ENCODE results near the gene RTP4. TPM values are rescaled to one million over a fixed set of nuclear protein-coding genes. Genes with fewer than 3 reads are reported as not detected.
A peak's percentile ranks its signal among the peaks of the same experiment; 100 is the strongest.

RTP4 gene
- total and polyA plus RNA-seq, 2 donors (not counting 1 experiment from before 2014, with no cell fraction given): 1.0 to 3.5 TPM

DNA sequence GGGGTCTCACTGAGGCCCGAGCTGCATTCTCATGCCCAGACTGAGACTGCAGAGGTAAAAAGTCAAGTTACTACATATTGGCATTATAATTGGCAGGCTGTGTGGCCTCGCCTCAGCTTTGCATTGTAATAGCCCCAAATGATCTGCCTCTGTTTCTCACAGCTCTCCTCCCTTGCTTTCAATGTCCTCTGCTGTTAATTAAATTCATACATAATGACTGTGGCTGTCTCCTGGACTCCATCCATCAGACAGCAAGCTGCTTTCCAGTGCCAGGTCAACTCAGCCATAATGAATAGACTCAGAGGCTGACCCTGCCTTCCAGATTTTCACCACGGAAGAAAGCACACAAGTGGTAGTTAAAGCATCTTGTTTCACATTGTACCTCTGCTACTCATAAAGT is 7.6 kb upstream of the RTP4 start:
- peak in 1 of 2 donors; percentile 17 for DNase-seq (ENCODE audit: low read depth in 2 of 2)
- H2AFZ ChIP-seq (ENCODE audit: low read length): no peak overlapping the region

GRCh38 chr3:187361835-187362234 is 6.3 kb upstream of the RTP4 start:
- Histone ChIP-seq H3K36me3 (ENCODE audit: control insufficient read depth, insufficient read depth, low read length) (no peaks in the 10 kb centered on the region), H2AFZ (ENCODE audit: low read length) (no peak overlapping the region), H3K4me2 (ENCODE audit: extremely low read depth, insufficient read depth, low read length) (no peak overlapping the region), H3K4me1 (ENCODE audit: control insufficient read depth, extremely low read depth, insufficient read depth, low read length) (no peaks in the 10 kb centered on the region), H3K4me3 (replicated peaks in 1 of 4; ENCODE audit: control extremely low read depth in 1 of 4, insufficient read depth in 1 of 4, low read depth in 3 of 4, low read length in 4 of 4) (no peak overlapping the region), H3K9me3 (ENCODE audit: control insufficient read depth, insufficient read depth, low read depth, low read length) (no peaks in the 10 kb centered on the region), H3K9ac (ENCODE audit: insufficient read depth, low read length) (no peak overlapping the region), H3K27me3 (ENCODE audit: control insufficient read depth, insufficient read depth, low read length) (peaks cover 2% of the 10 kb centered on the region), H3K79me2 (ENCODE audit: control insufficient read depth, insufficient read depth, low read length) (no peaks in the 10 kb centered on the region), H3K27ac (ENCODE audit: insufficient read depth, low read length) (no peak overlapping the region), H4K20me1 (ENCODE audit: control insufficient read depth, extremely low read depth, insufficient read depth, low read length) (no peaks in the 10 kb centered on the region)
- DNase-seq (ENCODE audit: low read depth in 2 of 2): no peak
- TF ChIP-seq CTCF (conservative IDR thresholded peaks at IDR 0.05 in 1 of 2, IDR thresholded peaks at IDR 0.05 in 1 of 2; ENCODE audit: low read depth in 1 of 2, low read length in 2 of 2) (no peak), EZH2 (IDR thresholded peaks at IDR 0.05; ENCODE audit: low read length, missing control alignments) (no peak)

More for the DNA sequence above, 7.6 kb upstream of the RTP4 start:
- Histone ChIP-seq H3K9me3 (ENCODE audit: control insufficient read depth, insufficient read depth, low read depth, low read length) (no peaks in the 10 kb centered on the region), H3K79me2 (ENCODE audit: control insufficient read depth, insufficient read depth, low read length) (no peaks in the 10 kb centered on the region), H3K4me3 (replicated peaks in 1 of 4; ENCODE audit: control extremely low read depth in 1 of 4, insufficient read depth in 1 of 4, low read depth in 3 of 4, low read length in 4 of 4) (no peak overlapping the region), H3K9ac (ENCODE audit: insufficient read depth, low read length) (no peak overlapping the region), H4K20me1 (ENCODE audit: control insufficient read depth, extremely low read depth, insufficient read depth, low read length) (no peaks in the 10 kb centered on the region), H3K4me2 (ENCODE audit: extremely low read depth, insufficient read depth, low read length) (no peak overlapping the region), H3K4me1 (ENCODE audit: control insufficient read depth, extremely low read depth, insufficient read depth, low read length) (no peaks in the 10 kb centered on the region), H3K27me3 (ENCODE audit: control insufficient read depth, insufficient read depth, low read length) (peaks cover 2% of the 10 kb centered on the region), H3K27ac (ENCODE audit: insufficient read depth, low read length) (no peak overlapping the region), H3K36me3 (ENCODE audit: control insufficient read depth, insufficient read depth, low read length) (no peaks in the 10 kb centered on the region)
- TF ChIP-seq EZH2 (IDR thresholded peaks at IDR 0.05; ENCODE audit: low read length, missing control alignments) (no peak), CTCF (conservative IDR thresholded peaks at IDR 0.05 in 1 of 2, IDR thresholded peaks at IDR 0.05 in 1 of 2; ENCODE audit: low read depth in 1 of 2, low read length in 2 of 2) (no peak)

- peak overlapping the region; percentile 97 for H2AFZ ChIP-seq (ENCODE audit: low read length)
- TF ChIP-seq EZH2 (IDR thresholded peaks at IDR 0.05; ENCODE audit: low read length, missing control alignments): no peak
- TF ChIP-seq CTCF (conservative IDR thresholded peaks at IDR 0.05 in 1 of 2, IDR thresholded peaks at IDR 0.05 in 1 of 2; ENCODE audit: low read depth in 1 of 2, low read length in 2 of 2): no peak
- DNase-seq (ENCODE audit: low read depth in 2 of 2): no peak
- H3K27ac ChIP-seq (ENCODE audit: insufficient read depth, low read length): peak overlapping the region; percentile 91
- no peaks in the 10 kb centered on the region for H3K36me3 ChIP-seq (ENCODE audit: control insufficient read depth, insufficient read depth, low read length)
- H3K9me3 ChIP-seq (ENCODE audit: control insufficient read depth, insufficient read depth, low read depth, low read length): no peaks in the 10 kb centered on the region
- no peaks in the 10 kb centered on the region for H4K20me1 ChIP-seq (ENCODE audit: control insufficient read depth, extremely low read depth, insufficient read depth, low read length)
- peak overlapping the region; percentile 100 for H3K4me2 ChIP-seq (ENCODE audit: extremely low read depth, insufficient read depth, low read length)
- H3K4me3 ChIP-seq (replicated peaks in 1 of 4; ENCODE audit: control extremely low read depth in 1 of 4, insufficient read depth in 1 of 4, low read depth in 3 of 4, low read length in 4 of 4): peak overlapping the region in 2 of 4 experiments; percentile 2 to 66
- no peaks in the 10 kb centered on the region for H3K27me3 ChIP-seq (ENCODE audit: control insufficient read depth, insufficient read depth, low read length)
- H3K9ac ChIP-seq (ENCODE audit: insufficient read depth, low read length): peak overlapping the region; percentile 69
- no peaks in the 10 kb centered on the region for H3K4me1 ChIP-seq (ENCODE audit: control insufficient read depth, extremely low read depth, insufficient read depth, low read length)
- H3K79me2 ChIP-seq (ENCODE audit: control insufficient read depth, insufficient read depth, low read length): no peaks in the 10 kb centered on the region
Observed at GRCh38 chr3:187367561-187368103, 553 bp upstream of the RTP4 start.
